ENCODE results near the gene DDX10.

- TF ChIP-seq POLR2A (IDR thresholded peaks at IDR 0.05; ENCODE audit: control extremely low read depth in 1 of 2, low read depth in 2 of 2, low read length in 2 of 2) (no peak), CTCF (IDR thresholded peaks at IDR 0.05; ENCODE audit: control extremely low read depth in 1 of 3, insufficient read depth in 1 of 3, low read depth in 1 of 3, low read length in 3 of 3) (no peak), SIX5 (IDR thresholded peaks at IDR 0.05; ENCODE audit: low read depth, low read length) (no peak)
Observed at GRCh38 chr11:108866781-108867180, 201.9 kb downstream of the DDX10 start.

Measured in H1 (cell line).